Central memory CD8-positive, alpha-beta T cell (primary cell): Measurements from ENCODE around the gene IFNAR1.
"Not testable (repeated sequence)": the region's sequence is repeated elsewhere in the genome, so short reads cannot be mapped to it uniquely, and the experiment has no call there.

Experiments used
- ATAC-seq: fragments of 150-1000 bp; cut with Tn5 transposase; replicated peaks from 2 replicates; pipeline ENCODE4 v1.10.0; 2022; ENCODE audit warnings: mild to moderate bottlenecking, moderate FRiP score, moderate number of reproducible peaks; ENCODE audit not compliant: poor library complexity, severe bottlenecking; ENCODE audit errors: extremely low read depth
- DNase-seq, 2 donors: peaks; one replicate each; pipeline ENCODE4 v3.0.0; 2021; ENCODE audit warnings: low spot score in 2 of 2
- H3K27ac Mint-ChIP-seq: one replicate; pipeline ENCODE4 v1.8.0; 2022; ENCODE audit warnings: low read depth, mild to moderate bottlenecking, moderate library complexity, mixed read lengths
- H3K27me3 Mint-ChIP-seq: one replicate; pipeline ENCODE4 v1.8.0; 2022; ENCODE audit warnings: mixed read lengths
- H3K36me3 Mint-ChIP-seq: one replicate; pipeline ENCODE4 v1.8.0; 2022; ENCODE audit warnings: mild to moderate bottlenecking, moderate library complexity, mixed read lengths; ENCODE audit not compliant: insufficient read depth
- H3K4me1 Mint-ChIP-seq: one replicate; pipeline ENCODE4 v1.8.0; 2022; ENCODE audit warnings: mixed read lengths
- H3K4me3 Mint-ChIP-seq: one replicate; pipeline ENCODE4 v1.8.0; 2022; ENCODE audit warnings: mild to moderate bottlenecking, moderate library complexity, mixed read lengths
- H3K9me3 Mint-ChIP-seq: one replicate; pipeline ENCODE4 v1.8.0; 2022; ENCODE audit warnings: mixed read lengths

The IFNAR1 gene

DNA sequence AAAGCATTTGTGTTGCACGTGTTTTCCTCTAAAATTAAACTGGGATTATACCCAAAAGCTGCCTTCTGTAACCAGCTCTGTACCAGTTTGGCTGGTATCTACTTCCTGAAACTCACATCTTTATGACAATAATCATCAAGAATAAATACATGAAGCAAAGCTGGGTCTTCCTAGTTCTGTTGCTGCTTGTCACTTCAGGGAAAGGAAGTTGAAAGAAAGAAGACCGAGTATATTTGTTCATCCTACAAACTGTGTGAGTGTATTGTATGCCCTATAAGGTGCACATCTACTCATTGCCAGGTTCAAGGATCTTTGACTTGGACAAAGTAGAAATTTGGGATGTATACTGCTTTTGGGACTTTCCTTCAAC lies 49.3 kb downstream of the IFNAR1 start:
- no peak overlapping the region for H3K4me3 Mint-ChIP-seq
- ATAC-seq (no peak), DNase-seq (no peak)
- H3K9me3 Mint-ChIP-seq = no peaks in the 10 kb centered on the region
- H3K36me3 Mint-ChIP-seq = peaks cover 2% of the 10 kb centered on the region
- H3K4me1 Mint-ChIP-seq = peaks cover 7% of the 10 kb centered on the region
- peaks cover 26% of the 10 kb centered on the region for H3K27me3 Mint-ChIP-seq
- no peak overlapping the region for H3K27ac Mint-ChIP-seq

DNA sequence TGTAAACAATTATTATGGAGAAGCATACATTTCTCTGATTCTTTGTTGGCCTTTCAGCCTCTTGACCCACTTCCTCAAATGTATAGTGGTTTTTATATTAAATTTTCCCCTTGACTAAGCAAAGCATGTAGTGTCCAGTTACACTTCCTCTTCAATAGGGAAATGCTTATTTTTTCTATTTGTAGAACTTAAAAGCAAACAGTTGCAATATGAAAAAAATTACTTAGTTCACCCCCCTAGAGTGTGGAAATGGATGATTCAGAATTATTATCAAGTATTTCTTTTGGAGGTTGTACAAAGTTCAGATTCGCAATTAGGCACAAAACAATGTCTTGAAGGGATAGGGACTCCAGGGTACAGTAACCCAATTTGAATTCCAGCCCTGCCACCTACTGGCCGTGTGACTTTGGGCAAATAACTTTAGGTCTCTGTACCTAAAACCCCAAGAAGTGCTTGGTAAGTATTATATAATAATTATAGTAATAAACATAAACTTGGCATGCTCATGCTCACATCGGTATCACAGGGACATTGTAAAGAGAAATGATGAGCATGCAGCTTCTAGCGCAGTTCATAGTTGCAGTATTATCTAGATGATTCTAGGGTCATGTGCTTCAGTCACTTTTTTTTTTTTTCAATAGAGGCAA lies 49.8 kb downstream of the IFNAR1 start:
- Mint-ChIP-seq H3K9me3 (no peaks in the 10 kb centered on the region), H3K27me3 (peaks cover 26% of the 10 kb centered on the region), H3K27ac (no peak overlapping the region), H3K36me3 (peaks cover 2% of the 10 kb centered on the region), H3K4me1 (peaks cover 7% of the 10 kb centered on the region), H3K4me3 (no peak overlapping the region)
- ATAC-seq (peak; percentile 72), DNase-seq (no peak)

DNA sequence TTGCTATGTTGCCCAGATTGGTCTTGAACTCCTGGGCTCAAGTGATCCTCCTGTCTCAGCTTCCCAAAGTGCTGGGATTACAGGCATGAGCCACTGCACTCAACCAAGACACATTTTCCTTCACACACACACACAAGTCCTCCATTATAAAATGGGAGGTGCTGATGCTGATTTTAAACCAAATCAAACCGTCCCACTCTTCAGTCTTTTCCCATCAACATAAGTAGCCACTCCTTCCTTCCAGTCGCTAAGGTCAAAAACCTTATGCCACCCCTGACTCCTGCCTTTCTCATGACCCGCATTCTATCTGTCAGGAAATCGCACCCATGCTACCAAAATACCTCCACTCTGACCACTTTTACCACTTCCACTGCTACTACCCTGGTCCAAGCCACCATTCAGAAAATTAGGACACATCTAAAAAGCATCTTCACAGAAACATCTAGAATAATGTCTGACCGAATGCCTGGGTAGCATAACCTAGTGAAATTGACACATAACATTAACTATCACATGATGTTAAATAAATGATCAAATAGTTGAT lies 50.4 kb downstream of the IFNAR1 start:
- DNase-seq (no peak), ATAC-seq (no peak)
- peaks cover 26% of the 10 kb centered on the region for H3K27me3 Mint-ChIP-seq
- no peaks in the 10 kb centered on the region for H3K9me3 Mint-ChIP-seq
- H3K27ac Mint-ChIP-seq = no peak overlapping the region
- peaks cover 2% of the 10 kb centered on the region for H3K36me3 Mint-ChIP-seq
- H3K4me1 Mint-ChIP-seq = peaks cover 11% of the 10 kb centered on the region
- H3K4me3 Mint-ChIP-seq = no peak overlapping the region

DNA sequence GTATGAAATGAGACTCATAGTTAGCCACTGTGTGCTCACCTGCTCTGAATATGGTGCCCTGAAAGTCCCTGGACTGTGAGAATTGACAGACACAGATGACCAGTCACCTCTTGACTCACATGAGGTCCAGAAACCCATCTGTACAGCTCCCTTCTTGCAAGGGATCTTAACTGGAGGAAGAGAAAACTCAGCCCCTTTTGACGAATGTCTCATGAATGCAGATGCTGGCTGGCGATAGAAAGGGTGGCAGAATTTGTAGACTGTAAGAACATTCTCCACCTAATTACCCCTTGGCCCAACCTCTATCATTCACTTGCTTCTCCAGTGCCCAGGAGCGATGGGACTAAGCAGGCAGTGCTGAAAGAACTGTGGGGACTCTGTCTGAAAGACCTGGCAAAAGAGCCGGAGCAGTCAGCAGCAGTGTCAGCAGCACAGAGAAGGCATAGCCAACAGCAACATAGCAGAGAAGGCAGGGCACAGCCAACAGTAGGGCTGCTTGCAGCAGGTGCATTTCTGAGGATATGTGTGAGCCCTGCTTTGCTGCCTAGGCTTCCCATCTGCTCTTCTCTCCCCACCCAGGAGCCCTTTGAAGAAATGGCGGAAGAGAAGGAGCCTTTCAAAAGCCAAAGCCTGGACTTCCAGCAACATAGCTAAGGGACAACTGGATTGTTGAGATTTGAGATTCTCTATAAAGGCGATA lies 52.6 kb downstream of the IFNAR1 start:
- peaks cover 2% of the 10 kb centered on the region for H3K36me3 Mint-ChIP-seq
- DNase-seq (no peak), ATAC-seq (no peak)
- peaks cover 26% of the 10 kb centered on the region for H3K27me3 Mint-ChIP-seq
- H3K4me3 Mint-ChIP-seq = no peak overlapping the region
- no peak overlapping the region for H3K27ac Mint-ChIP-seq
- peaks cover 29% of the 10 kb centered on the region for H3K4me1 Mint-ChIP-seq
- H3K9me3 Mint-ChIP-seq = no peaks in the 10 kb centered on the region

DNA sequence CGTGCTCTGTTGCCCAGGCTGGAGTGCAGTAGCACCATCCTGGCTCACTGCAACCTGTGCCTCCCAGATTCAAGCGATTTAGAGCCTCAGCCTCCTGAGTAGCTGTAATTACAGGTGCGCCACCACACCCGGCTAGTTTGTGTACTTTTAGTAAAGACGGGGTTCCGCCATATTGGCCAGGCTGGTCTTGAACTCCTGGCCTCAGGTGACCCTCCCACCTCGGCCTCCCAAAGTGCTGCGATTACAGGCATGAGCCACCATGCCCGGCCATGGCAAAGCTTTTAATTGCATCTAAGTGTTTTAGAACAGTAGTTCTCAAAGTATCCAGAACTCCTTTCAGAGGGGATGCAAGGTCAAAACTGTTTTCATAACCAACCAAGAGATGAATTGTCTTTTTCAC lies 53.3 kb downstream of the IFNAR1 start:
- H3K27ac Mint-ChIP-seq = no peak overlapping the region
- peaks cover 35% of the 10 kb centered on the region for H3K4me1 Mint-ChIP-seq
- no peak for ATAC-seq

DNA sequence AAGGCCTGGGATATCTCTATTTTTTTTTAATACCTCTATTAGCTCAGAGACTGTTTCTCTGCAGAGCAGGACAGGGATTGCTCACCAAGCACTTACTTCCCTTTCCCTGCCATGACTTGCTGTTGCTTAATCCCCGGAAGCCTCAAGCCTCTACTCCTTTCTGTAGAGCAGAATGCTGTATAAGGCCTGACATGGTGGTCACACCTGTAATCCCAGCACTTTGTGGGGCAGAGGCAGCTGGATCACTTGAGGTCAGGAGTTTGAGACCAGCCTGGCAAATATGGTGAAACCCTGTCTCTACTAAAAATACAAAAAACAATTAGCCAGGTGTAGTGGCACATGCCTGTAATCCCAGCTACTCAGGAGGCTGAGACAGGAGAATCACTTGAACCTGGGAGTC lies 55.2 kb downstream of the IFNAR1 start:
- Mint-ChIP-seq H3K36me3 (peaks cover 16% of the 10 kb centered on the region), H3K4me1 (peaks cover 53% of the 10 kb centered on the region), H3K27ac (peak overlapping the region; percentile 20), H3K27me3 (peaks cover 24% of the 10 kb centered on the region)
- not testable (repeated sequence) for H3K9me3 Mint-ChIP-seq, ATAC-seq, H3K4me3 Mint-ChIP-seq, DNase-seq

More for the DNA sequence above, 53.3 kb downstream of the IFNAR1 start:
- DNase-seq = no peak
- Mint-ChIP-seq H3K27me3 (peaks cover 26% of the 10 kb centered on the region), H3K36me3 (peaks cover 3% of the 10 kb centered on the region), H3K4me3 (no peak overlapping the region), H3K9me3 (no peaks in the 10 kb centered on the region)

DNA sequence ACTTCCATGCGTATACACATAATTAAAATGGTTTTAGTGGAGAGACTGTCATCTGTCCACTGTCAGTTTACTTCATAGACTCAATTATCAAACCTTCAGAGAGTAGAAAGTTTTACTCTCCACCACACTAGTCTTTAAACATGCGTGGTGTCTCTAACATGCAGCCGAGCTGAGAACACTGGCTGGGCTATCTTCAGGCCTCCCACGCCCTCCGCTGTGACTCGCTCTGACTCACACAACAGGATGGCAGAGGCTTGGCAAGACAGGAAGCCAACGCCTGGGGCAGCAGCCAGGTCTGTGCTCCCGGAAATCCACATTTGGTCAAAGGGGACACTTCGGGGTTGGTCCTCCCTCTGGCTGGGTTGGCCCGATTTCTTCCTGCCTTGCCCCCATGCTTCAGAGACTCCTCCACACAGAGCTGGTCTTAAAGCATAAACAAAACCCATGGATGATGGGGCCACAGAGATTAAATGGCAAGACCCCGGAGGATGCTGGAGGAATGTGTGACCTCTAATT lies 55.8 kb downstream of the IFNAR1 start:
- H3K4me3 Mint-ChIP-seq = peak overlapping the region; percentile 26
- peak; percentile 38 to 63 for DNase-seq
- H3K36me3 Mint-ChIP-seq = peaks cover 17% of the 10 kb centered on the region
- peak; percentile 61 for ATAC-seq
- H3K9me3 Mint-ChIP-seq = no peaks in the 10 kb centered on the region
- peaks cover 18% of the 10 kb centered on the region for H3K27me3 Mint-ChIP-seq
- H3K27ac Mint-ChIP-seq = peak overlapping the region; percentile 20
- H3K4me1 Mint-ChIP-seq = peaks cover 53% of the 10 kb centered on the region

DNA sequence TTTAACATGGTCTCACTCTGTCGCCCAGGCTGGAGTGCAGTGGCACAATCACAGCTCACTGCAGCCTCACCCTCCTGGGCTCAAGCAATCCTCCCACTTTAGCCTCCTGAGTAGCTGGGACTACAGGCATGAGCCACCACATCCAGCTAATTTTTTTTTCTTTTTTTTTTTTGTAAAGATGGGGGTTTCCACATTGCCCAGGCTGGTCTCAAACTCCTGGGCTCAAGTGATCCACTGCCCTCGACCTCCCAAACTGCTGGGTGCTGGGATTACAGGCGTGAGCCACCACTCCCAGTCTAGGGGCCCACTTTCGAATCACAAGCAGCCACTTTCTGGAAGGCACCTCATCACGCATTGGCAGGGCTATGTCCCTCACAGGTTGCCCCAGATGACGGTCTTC lies 56.6 kb downstream of the IFNAR1 start:
- not testable (repeated sequence) for H3K4me3 Mint-ChIP-seq, DNase-seq, ATAC-seq, H3K9me3 Mint-ChIP-seq
- peak overlapping the region; percentile 20 for H3K27ac Mint-ChIP-seq
- peaks cover 15% of the 10 kb centered on the region for H3K27me3 Mint-ChIP-seq
- peaks cover 56% of the 10 kb centered on the region for H3K4me1 Mint-ChIP-seq
- H3K36me3 Mint-ChIP-seq = peaks cover 16% of the 10 kb centered on the region

DNA sequence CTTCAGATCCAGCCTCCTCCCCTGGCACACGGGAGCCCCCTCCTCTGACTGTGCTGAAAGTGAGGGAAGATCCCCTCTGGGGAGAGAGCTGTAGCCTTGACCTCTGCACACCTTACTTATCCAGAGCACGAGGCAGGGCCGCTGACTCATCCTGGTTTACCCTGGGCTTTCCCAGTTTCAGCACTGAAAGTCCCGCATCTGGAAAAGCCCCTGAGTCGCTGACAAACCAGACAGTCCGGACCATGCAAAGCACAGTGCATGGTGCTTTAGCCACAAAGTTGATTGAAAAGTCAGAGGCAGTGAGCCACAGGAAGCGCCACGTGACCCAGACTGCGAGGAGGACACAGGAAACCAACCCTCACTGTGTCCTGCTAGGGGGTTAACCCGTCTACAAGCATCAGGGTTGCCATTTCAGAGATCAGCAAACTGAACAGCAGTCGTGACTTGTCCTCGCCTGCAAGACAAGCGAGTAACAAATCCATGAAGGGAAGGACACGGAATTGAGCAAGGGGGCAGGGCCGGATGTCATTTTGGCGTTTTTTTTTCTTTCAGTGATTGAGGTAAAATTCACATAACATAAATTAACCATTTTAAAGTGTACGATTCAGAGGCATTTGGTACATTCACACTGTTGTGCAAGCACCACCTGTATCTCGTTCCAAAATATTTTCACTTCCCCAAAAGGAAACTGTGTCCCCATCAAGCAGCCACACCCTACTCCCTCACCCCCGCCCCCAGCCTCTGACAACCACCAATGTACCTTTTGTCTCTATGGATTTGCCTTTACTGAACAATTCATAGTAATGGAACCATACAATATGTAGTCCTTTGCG lies 58.5 kb downstream of the IFNAR1 start:
- H3K4me1 Mint-ChIP-seq = peaks cover 56% of the 10 kb centered on the region
- ATAC-seq = peak; percentile 41
- H3K36me3 Mint-ChIP-seq = peaks cover 16% of the 10 kb centered on the region
- H3K27me3 Mint-ChIP-seq = peaks cover 6% of the 10 kb centered on the region
- peak; percentile 37 to 55 for DNase-seq
- H3K9me3 Mint-ChIP-seq = no peaks in the 10 kb centered on the region
- H3K4me3 Mint-ChIP-seq = peak overlapping the region; percentile 75
- peak overlapping the region; percentile 62 for H3K27ac Mint-ChIP-seq

DNA sequence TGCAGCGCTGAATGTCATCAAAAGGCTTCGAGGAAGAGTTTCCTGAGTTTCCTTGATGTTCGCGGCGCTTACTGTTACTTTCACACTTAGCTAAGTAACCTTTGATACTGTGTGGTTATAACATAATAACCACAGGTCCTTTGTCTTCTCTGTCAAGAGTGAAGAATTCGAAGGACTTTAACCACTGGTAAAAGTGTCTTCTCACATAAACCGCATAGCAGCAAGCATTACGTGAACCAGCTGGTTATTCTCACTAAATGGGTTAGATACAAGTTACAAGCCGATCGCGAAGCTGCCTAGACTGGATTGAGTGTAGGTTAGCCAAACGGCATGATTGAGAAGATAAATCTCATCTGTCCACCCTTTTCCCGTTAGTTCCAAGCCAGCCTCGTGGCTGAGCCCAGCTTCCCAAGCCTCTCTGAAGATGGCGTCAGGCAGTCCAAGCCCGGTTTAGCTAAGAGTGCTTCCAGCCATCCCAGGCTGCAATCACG lies 60.1 kb downstream of the IFNAR1 start:
- Mint-ChIP-seq H3K27me3 (peaks cover 19% of the 10 kb centered on the region), H3K9me3 (no peaks in the 10 kb centered on the region), H3K36me3 (peaks cover 16% of the 10 kb centered on the region), H3K27ac (peak overlapping the region; percentile 61), H3K4me3 (peak overlapping the region; percentile 75), H3K4me1 (peaks cover 55% of the 10 kb centered on the region)
- peak; percentile 34 to 57 for DNase-seq
- peak; percentile 82 for ATAC-seq

DNA sequence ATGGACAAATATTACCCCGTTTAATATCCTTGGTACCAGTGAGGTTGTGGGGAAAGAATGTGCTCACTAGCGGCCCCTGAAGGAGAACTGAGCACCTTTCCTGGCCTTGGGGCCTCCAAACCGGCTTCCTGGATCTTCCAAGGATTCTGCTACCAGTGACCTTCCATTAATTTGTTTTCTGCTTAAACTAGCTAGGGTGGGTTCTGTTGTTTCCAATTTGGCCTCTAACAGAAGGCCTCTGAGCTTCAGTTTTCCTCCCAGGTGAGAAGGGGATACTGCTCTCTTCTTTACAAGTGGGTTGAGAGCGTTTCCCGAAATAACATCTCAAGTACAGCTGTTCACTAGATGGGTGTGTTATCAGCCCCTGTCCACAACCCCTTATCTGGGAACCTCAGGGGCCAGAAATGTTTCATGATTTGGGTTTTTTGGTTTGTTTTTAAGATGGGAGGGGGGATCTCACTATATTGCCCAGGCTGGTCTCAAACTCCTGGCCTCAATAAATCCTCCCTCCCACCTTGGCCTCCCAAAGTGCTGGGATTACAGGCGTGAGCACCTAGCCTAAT lies 61.5 kb downstream of the IFNAR1 start:
- DNase-seq (no peak), ATAC-seq (no peak)
- peaks cover 16% of the 10 kb centered on the region for H3K36me3 Mint-ChIP-seq
- H3K27ac Mint-ChIP-seq = no peak overlapping the region
- no peaks in the 10 kb centered on the region for H3K9me3 Mint-ChIP-seq
- H3K27me3 Mint-ChIP-seq = peaks cover 34% of the 10 kb centered on the region
- H3K4me1 Mint-ChIP-seq = peaks cover 41% of the 10 kb centered on the region
- H3K4me3 Mint-ChIP-seq = no peak overlapping the region

DNA sequence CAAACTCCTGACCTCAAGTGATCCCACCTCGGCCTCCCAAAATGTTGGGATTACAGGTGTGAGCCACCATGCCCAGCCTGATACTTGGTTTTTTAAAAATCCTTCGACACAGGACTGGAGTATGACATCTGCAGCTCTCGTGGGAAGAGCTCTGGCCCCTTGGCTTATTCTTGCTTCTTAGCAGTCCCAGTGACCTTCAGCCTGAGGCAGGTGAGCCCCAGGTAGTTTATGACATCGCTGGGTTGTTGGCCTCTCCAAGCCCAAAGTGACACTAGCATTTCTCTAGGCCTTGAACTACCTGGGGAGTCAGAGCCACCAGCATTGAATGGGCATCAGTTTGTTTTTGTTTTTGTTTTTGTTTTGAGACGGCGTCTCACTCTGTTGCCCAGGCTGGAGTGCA lies 62.5 kb downstream of the IFNAR1 start:
- Mint-ChIP-seq H3K27me3 (peaks cover 43% of the 10 kb centered on the region), H3K4me1 (peaks cover 34% of the 10 kb centered on the region)
- no peak for DNase-seq

More for the DNA sequence above, 62.5 kb downstream of the IFNAR1 start:
- Mint-ChIP-seq H3K4me3 (no peak overlapping the region), H3K27ac (no peak overlapping the region), H3K36me3 (peaks cover 16% of the 10 kb centered on the region), H3K9me3 (no peaks in the 10 kb centered on the region)
- no peak for ATAC-seq
